DMS153 treated with DMSO at 0.1 percent for 48 hours (cell line): ENCODE data around the gene CCDC92.

Experiments
- DNase-seq: peaks from one replicate; lab custom pipeline; 2025; ENCODE audit not compliant: unreplicated experiment; lab: John Stamatoyannopoulos, UW

Gene CCDC92

DNA sequence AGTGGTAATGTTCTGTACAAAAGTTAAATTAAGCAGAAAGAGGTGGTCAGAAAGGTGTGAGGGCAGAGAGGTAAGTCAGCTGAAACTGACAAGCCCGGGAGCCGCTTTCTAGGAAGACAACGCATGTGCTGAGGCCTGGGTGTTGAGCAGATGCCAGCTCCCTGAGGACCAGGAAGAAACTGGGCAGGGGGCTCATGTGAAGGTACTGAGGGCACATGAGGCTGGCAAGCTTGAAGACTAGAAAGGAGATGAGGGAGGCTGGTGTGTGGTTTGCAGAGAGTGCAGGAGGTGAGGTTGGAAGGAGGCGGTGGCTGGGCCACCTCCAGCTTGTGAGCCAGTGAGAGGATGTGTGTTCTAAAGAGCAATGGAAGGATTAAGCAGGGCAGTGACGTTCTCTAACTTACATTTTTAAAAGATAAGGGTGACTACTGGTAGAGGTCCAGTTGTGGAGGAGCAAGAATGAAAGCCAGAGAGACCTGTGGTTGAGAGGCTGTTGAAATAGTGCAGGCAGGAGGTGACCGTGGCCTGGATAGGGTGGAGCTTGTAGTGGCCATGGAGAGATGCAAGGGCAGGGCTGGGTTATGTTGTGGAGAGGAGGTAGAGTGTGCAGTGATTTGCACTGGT is 29.5 kb upstream of the CCDC92 start:
- DNase-seq: no peak

DNA sequence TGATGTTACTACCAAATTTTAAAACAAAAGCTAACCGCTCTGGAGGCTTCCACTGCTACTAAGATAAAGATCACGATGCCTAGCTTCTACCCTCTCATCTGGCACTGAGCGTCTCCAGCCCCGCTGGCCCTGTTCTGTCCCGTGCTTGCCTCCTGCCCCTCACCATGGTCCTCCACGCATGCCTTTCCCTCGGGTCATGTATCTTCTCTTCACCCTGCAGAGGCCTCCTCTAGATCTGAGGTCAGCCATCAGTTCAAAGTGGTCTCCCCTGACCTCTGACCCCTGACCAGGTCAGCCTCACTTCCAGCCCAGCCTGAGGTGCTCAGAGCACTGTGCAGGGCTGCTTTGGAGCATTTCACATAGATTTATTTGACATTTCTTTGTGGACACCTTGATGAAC is 28.7 kb upstream of the CCDC92 start:
- DNase-seq: no peak

GRCh38 chr12:124000111-124000510 is 27.5 kb upstream of the CCDC92 start:
- no peak for DNase-seq

- DNase-seq: no peak
These were observed 26.3 kb upstream of the CCDC92 start for GRCh38 chr12:123998991-123999359.

DNA sequence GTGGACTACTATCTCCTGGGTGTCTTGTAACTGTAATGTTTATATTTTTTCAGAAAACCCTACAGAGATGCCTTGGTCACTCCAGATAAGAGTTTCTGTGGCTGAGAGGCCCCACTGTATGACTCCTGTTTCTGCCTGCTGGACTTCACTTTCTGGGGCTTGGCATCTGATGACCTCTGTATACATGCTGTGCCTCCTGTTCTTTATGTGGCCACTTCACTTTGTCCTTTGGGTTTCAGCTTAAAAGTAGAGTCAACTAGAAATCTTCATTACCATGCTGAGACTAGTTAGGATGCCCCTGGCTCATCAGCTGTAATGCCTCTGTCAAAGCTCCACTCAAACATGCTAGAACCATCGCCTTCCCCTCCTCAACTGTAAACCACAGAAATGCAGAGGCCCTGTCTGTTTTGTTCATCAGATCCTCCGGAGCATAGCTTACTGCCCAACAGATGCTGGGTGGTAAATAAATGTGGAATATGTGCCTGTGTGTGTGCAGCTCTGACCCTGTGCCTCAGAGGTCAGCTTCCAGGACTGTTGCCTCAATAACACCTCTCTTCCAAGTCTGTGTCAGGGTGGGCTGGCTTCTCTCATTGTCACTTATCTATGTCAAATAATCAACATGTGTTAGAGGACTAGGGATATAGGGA is 25.8 kb upstream of the CCDC92 start:
- DNase-seq: no peak

DNA sequence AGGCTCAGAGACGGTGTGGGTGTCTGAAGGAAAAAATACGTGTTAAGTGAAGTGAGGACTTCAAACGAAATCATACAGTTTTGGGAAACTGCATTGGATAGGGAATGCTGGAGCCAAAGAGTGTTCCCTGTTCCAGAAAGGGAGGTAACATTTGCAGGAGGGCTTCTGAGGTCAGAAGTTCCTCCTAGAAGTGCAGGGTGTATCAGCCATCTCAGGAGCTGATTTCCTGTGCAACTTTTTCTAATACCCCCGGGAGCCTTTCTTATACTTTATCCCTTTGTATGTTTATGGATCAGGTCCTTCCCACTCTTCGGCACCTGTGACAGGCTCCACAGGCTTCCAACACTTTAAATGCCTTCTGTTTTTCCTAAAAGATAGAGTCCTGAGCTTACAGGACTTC is 25.3 kb upstream of the CCDC92 start:
- DNase-seq: no peak

DNA sequence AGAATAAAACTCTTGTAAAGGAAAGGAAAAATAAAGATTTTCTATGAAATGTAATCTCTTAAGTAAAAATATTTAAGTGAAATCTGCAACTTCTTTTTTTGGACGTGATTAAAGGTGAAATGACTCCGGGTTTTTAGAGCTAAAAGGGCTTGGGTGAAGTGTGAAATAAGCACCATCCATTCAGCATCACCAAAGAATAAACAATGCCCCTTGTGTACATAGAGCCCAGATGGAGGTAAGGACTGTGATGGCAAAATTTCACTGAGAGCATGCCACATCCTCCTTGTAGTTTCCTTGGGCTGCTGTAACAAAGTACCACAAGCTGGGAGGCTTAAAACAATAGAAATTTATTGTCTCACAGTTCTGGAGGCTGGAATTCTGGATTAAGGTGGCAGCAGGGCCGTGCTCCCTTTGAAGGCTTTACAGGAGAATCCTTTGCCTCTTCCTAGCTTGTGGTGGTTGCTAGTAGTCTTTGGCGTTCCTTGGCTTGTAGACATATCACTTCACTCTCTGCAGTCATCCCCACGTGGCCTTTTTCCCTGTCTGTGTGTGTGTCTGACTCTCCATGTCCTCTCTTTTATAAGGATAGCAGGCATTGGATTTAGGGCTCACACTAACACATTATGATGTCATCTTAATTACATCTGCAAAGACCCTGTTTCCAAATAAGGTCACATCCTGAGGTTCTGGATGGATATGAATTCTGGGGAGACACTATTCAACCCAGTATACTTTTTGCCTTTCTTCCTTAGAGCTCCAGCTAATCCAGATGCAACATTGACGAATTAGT is 24.6 kb upstream of the CCDC92 start:
- DNase-seq: no peak

DNA sequence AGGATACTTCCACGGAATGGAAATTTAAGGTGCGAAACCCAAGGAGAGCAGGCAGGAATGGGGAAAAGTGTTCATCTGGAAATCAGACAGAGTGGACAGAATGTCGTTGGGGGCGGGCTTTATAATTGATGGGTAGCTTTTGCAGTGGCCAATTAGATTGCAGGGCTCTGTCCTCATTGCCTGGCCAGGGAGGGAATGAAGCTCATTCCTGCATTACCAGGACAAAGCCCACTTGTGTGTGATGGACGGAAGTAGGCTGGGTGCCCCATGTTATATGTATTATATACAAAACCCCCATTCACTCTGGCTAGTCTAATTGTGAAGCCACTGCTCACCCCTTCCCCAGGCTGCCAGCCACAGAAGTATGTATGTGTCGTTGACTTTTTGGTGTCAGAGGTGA is 23.9 kb upstream of the CCDC92 start:
- no peak for DNase-seq

DNA sequence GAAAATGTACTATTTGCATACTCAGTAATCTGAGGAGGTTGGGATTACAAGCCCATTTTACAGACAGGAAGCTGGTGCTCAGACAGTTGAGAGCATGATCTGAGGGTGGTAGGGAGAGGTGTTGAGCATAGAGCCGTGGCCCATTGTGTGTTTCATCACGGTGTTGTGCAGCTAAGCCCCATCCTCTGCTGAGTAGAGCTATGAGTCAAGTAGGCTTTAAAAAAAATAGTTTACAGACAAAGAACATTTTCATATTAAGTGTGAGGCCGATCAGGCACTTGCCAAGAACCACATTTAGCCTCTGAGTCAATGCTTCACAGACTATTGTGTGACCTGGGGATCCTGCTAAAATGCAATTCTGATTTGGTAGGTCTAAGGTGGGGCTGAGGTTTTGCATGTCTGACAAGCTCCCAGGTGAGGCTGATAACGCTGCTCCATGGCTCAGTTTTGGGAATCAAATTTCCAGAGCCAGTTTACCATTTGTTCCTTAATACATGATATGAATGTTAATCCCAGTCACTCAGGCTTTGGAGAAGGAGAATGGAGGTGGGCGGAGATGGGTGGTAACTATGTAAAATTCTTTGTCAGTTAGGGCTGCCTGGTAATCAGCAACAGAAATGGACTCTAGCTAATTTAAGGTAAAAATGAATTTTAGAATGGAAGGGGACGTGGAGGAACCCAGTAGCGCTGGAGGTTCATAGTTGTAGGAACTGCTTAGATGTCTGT is 22.6 kb upstream of the CCDC92 start:
- DNase-seq: no peak

GRCh38 chr12:123992118-123992825 is 19.6 kb upstream of the CCDC92 start:
- DNase-seq: no peak

DNA sequence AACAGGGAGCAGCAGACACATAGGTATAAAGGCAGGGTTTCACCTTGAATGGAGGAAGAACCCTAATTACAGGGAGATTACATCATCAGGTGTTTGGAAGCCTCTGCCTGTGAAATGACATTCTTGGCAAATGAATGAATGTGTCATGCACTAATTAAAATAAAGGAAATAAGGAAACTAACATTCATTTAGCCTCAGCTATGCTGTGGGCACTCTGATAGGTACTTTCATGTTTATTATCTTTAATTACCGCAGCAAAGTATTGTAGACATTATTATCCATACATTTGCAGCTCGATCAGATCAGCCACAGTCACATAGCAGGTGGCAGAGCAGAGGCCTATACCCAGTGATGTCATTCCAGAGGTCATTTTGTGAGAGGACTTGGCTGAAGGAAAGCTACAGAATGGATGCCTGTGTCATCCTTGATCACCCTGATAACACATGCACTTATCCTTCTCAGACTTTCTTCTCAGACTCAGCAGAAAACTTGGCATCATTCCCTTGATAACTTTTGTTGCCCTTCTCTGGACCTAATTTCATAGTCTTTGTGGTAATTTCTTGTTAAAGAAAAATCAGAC is 18.8 kb upstream of the CCDC92 start:
- no peak for DNase-seq

DNA sequence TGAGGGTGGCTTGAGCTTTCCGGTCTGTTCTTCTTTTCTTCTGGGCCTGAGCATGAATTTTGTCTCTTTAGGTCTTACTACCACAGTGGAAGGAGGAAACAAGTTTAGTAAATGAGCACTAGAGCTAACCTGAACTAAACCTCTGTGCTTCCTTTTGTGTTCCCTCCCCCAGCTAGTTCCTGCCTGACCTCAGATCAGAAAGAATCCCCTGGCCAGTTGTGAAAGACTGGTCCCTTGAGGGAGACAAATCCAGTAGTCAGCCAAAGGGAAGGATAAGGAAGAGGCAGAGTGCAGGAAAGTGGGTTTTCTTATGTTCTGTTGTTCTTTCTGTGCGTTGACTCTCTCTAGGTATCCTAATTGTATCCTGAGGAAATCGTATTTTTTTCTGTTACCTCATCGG is 17.9 kb upstream of the CCDC92 start:
- no peak for DNase-seq

DNA sequence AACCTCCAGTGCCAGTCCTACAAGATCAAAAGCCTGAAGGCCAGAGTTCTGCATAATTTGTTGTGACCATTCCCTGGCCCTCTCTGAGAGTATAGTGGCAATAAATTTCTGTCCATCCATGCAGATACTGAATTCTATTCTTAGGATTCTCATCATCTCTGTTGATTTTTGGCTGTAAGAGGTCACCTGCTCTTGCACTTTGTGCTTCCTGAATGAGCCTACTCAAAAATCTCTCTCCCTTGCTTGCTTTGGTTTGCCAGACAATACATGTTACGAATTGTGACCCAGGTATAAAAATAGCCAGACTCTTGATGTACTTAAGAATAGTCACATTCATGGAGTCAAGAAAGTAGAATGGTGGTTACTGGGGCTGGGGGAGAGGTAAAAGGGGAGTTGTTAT is 17.1 kb upstream of the CCDC92 start:
- no peak for DNase-seq

GRCh38 chr12:123989168-123989567 is 16.5 kb upstream of the CCDC92 start:
- no peak for DNase-seq

- no peak for DNase-seq
These were observed 14.4 kb upstream of the CCDC92 start for GRCh38 chr12:123987022-123987421.

- DNase-seq: no peak
These were observed 13.8 kb upstream of the CCDC92 start for GRCh38 chr12:123986374-123986965.

- no peak for DNase-seq
These were observed 12.3 kb upstream of the CCDC92 start for GRCh38 chr12:123984903-123985302.

DNA sequence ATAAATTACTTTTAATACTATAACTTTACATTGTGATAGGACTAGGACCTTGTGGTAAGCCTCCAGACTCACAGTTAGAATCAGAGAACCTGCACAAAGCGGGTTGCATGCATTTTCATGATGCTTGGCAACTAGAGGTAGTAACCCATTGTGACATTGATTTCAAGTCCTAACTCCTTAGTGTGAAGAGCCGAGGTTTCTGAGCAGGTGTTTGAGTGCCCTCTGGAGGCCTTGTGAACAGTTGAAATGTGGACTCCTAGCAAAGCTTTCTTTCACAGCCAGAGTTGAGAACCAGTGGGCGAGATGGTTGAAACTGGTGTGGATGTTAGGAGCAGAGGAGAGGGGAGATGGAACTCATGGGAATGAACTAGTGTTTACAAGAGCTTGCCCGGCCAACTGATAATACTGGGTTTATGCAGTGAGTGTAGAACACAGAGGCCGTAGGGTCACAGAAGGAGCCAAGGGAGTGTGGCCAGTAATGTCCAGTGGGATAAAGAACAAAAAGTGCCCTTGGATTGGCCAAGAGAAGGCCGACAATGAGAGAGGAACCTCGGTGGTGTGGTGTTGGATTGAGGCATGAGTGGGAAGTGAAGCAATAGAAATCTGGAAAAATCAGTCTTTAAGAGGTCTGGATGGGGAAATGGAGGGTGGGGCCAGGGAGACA is 11.3 kb upstream of the CCDC92 start:
- DNase-seq: peak; percentile 37

DNA sequence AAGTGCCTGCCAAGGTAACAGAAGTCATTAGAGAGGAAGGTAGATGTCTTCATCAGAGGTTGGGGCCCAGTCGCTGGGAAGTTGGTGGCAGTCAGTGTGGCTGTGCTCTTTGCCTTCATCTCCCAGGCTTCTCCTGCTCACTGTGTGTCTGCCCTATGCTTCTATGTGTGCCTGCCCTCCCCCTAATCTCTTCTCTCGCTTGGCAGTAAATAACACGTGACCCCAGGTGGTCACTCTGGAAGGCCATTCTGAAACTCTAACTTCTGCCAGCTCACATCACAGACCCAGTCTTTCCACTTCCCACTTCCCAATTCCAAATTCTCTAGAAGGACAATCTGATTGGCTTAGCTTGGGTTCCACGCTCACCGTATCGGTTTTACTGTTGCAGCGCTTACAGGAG is 9.6 kb upstream of the CCDC92 start:
- no peak for DNase-seq

DNA sequence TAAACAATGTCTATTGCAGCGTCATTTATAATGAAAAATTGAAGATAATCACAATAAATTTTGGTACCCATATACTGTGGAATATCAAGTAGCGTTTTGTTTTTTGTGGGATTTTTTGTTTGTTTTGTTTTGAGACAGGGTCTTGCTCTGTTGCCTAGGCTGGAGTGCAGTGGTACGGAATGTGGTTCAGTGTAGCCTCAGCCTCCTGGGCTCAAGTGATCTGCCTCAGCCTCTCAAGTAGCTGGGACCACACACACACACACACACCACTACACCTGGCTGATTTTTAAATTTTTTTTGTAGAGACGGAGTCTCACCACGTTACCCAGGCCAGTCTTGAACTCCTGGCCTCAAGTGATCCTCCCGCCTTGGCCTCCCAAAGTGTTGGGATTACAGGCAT is 6.9 kb upstream of the CCDC92 start:
- DNase-seq: no peak
